HCT116 (cell line): ENCODE results near the gene DRAXIN. TPM values are rescaled to one million over a fixed set of nuclear protein-coding genes. Genes with fewer than 3 reads are reported as not detected.

Experiments
- ATAC-seq: fragments of 200-7000 bp; cut with Tn5 transposase; 2 replicates; pipeline ENCODE4 v1.9.1; 2020; ENCODE audit warnings: mild to moderate bottlenecking, moderate library complexity
- BruUV-seq: library from RNA; stranded (reverse); fragments of 400-500 nt; replicated peaks from 2 replicates; lab custom pipeline; 2021; lab: Mats Ljungman, UMichigan
- CTCF ChIA-PET: fragments of 300-600 bp; sonication (Branson Sonifier 250); formaldehyde crosslinking; loops from one replicate; lab custom pipeline; 2021; ENCODE audit warnings: antibody characterized with exemption; lab: Charles Lee
- POLR2A ChIA-PET: fragments of 300-600, 350-600 bp; sonication (Branson Sonifier 250); formaldehyde crosslinking; loops from one replicate; lab custom pipeline; 2021; ENCODE audit warnings: antibody characterized with exemption; lab: Charles Lee
- RAD21 ChIA-PET, 2 experiments: fragments of 300-600 bp; sonication (Branson Sonifier 250); formaldehyde crosslinking; loops; one replicate each; lab custom pipeline; 2023; ENCODE audit warnings: low total read pairs in 2 of 2; ENCODE audit not compliant: uncharacterized antibody in 2 of 2, unreplicated experiment in 2 of 2, low non-redundant PET in 1 of 2; lab: Charles Lee
- DNase-seq: peaks from one replicate; pipeline ENCODE4 v3.0.0-alpha.2; 2010; ENCODE audit warnings: low read depth, low spot score
- H2AFZ ChIP-seq: fragments of 200-600 bp; shearing (Covaris generic), sonication (generic); 2 replicates; pipeline ENCODE4 v1.6.1; 2017; ENCODE audit warnings: low read depth, mixed run types, mixed read lengths, antibody characterized with exemption, low read length; ENCODE audit not compliant: poor library complexity, severe bottlenecking
- H3K27ac ChIP-seq: 2 replicates; pipeline ENCODE4 v1.5.1; 2012; ENCODE audit warnings: low read depth, low read length
- H3K27me3 ChIP-seq: fragments of 200-600 bp; sonication (generic); 2 replicates; pipeline ENCODE4 v1.6.1; 2016; ENCODE audit warnings: mixed run types, low read length, mixed read lengths; ENCODE audit not compliant: insufficient read depth
- H3K36me3 ChIP-seq, 2 experiments: fragments of 200-500 bp in 1 of 2; fragments of 200-600 bp in 1 of 2; sonication (Bioruptor generic) in 1 of 2; sonication (generic) in 1 of 2; 2 replicates each; pipeline versions ENCODE4 v1.5.1 to v1.6.1; 2014 to 2016; ENCODE audit warnings: low read length in 2 of 2, inconsistent platforms in 1 of 2, mixed read lengths in 1 of 2, mixed run types in 1 of 2; ENCODE audit not compliant: insufficient read depth in 2 of 2, control insufficient read depth in 1 of 2
- H3K4me1 ChIP-seq, 2 experiments: fragments of 200-600 bp in 1 of 2; sonication (generic) in 1 of 2; 2 replicates each; pipeline versions ENCODE4 v1.5.1 to v1.6.1; 2012 to 2017; ENCODE audit warnings: low read length in 2 of 2, inconsistent platforms in 1 of 2, mild to moderate bottlenecking in 1 of 2, mixed read lengths in 1 of 2, mixed run types in 1 of 2, moderate library complexity in 1 of 2; ENCODE audit not compliant: insufficient read depth in 2 of 2, control insufficient read depth in 1 of 2
- H3K4me2 ChIP-seq: fragments of 200-600 bp; sonication (generic); 2 replicates; pipeline ENCODE4 v1.6.1; 2017; ENCODE audit warnings: mixed run types, low read length, mixed read lengths
- H3K4me3 ChIP-seq, 2 experiments: fragments of 200-600 bp in 1 of 2; sonication (generic) in 1 of 2; replicated peaks in 1 of 2; 2 replicates each; pipeline ENCODE4 v1.5.1; 2011 to 2016; ENCODE audit warnings: low read length in 2 of 2, control low read depth in 1 of 2, low read depth in 1 of 2, mild to moderate bottlenecking in 1 of 2, mixed read lengths in 1 of 2, mixed run types in 1 of 2
- H3K79me2 ChIP-seq: fragments of 200-600 bp; sonication (generic); 2 replicates; pipeline ENCODE4 v1.6.1; 2017; ENCODE audit warnings: mild to moderate bottlenecking, mixed run types, low read length, moderate library complexity, mixed read lengths; ENCODE audit not compliant: insufficient read depth
- H3K9ac ChIP-seq: fragments of 200-600 bp; sonication (generic); 2 replicates; pipeline ENCODE4 v1.6.1; 2016; ENCODE audit warnings: low read length, mixed read lengths
- H3K9me2 ChIP-seq: fragments of 200-600 bp; sonication (generic), shearing (Covaris generic); 2 replicates; pipeline ENCODE4 v1.6.1; 2017; ENCODE audit warnings: mixed run types, mild to moderate bottlenecking, moderate library complexity; ENCODE audit not compliant: insufficient read depth
- H3K9me3 ChIP-seq, 2 experiments: fragments of 200-500 bp in 1 of 2; fragments of 200-600 bp in 1 of 2; sonication (Bioruptor generic) in 1 of 2; sonication (generic) in 1 of 2; 2 replicates each; pipeline ENCODE4 v1.6.1; 2014 to 2017; ENCODE audit warnings: low read length in 2 of 2, mixed read lengths in 2 of 2, inconsistent platforms in 1 of 2, low read depth in 1 of 2, mild to moderate bottlenecking in 1 of 2, mixed run types in 1 of 2, moderate library complexity in 1 of 2; ENCODE audit not compliant: control insufficient read depth in 1 of 2, insufficient read depth in 1 of 2
- H4K20me1 ChIP-seq: fragments of 200-600 bp; sonication (generic), shearing (Covaris generic); 2 replicates; pipeline ENCODE4 v1.6.1; 2017; ENCODE audit warnings: mixed run types, mild to moderate bottlenecking, moderate library complexity; ENCODE audit not compliant: insufficient read depth
- ATF3 ChIP-seq: IDR thresholded peaks from 2 replicates; pipeline ENCODE4 v1.6.1; 2012
- CEBPB ChIP-seq: IDR thresholded peaks from 2 replicates; pipeline ENCODE4 v1.6.1; 2012; ENCODE audit warnings: low read depth
- EZH2 ChIP-seq: fragments of 200-600 bp; sonication (generic); IDR thresholded peaks from 2 replicates; pipeline ENCODE4 v1.6.1; 2017; ENCODE audit warnings: antibody characterized with exemption, mixed run types
- EZH2phosphoT487 ChIP-seq: fragments of 200-600 bp; IDR thresholded peaks from 2 replicates; pipeline ENCODE4 v1.6.1; 2018; ENCODE audit warnings: antibody characterized with exemption, borderline replicate concordance
- FOSL1 ChIP-seq: IDR thresholded peaks from 2 replicates; pipeline ENCODE4 v1.6.1; 2012; ENCODE audit warnings: low read depth
- JUND ChIP-seq: IDR thresholded peaks from 2 replicates; pipeline ENCODE4 v1.6.1; 2012
- POLR2A ChIP-seq: IDR thresholded peaks from 2 replicates; pipeline ENCODE4 v1.7.0; 2011; ENCODE audit warnings: borderline replicate concordance; ENCODE audit not compliant: insufficient read depth, insufficient read length; ENCODE audit errors: extremely low read depth
- POLR2AphosphoS5 ChIP-seq: IDR thresholded peaks from 2 replicates; pipeline ENCODE4 v1.6.1; 2011; ENCODE audit warnings: mild to moderate bottlenecking, low read depth, low read length, moderate library complexity
- RAD21 ChIP-seq: IDR thresholded peaks from 2 replicates; pipeline ENCODE4 v1.6.1; 2012; ENCODE audit warnings: low read depth, mild to moderate bottlenecking
- REST ChIP-seq: IDR thresholded peaks from 2 replicates; pipeline ENCODE4 v1.6.1; 2012; ENCODE audit warnings: low read depth
- SIN3A ChIP-seq: IDR thresholded peaks from 2 replicates; pipeline ENCODE4 v1.6.1; 2012; ENCODE audit warnings: low read depth
- SP1 ChIP-seq: IDR thresholded peaks from 2 replicates; pipeline ENCODE4 v1.6.1; 2012; ENCODE audit warnings: low read depth
- SRF ChIP-seq: IDR thresholded peaks from 2 replicates; pipeline ENCODE4 v1.6.1; 2012; ENCODE audit warnings: low read depth
- YY1 ChIP-seq: IDR thresholded peaks from 2 replicates; pipeline ENCODE4 v1.6.1; 2011; ENCODE audit warnings: low read length, low read depth, moderate library complexity, mild to moderate bottlenecking; ENCODE audit not compliant: insufficient replicate concordance; ENCODE audit errors: extremely low read depth
- ZBTB33 ChIP-seq: IDR thresholded peaks from 2 replicates; pipeline ENCODE4 v1.6.1; 2011; ENCODE audit warnings: mild to moderate bottlenecking, low read length, moderate library complexity; ENCODE audit not compliant: insufficient replicate concordance; ENCODE audit errors: extremely low read depth
- ZNF274 ChIP-seq: fragments of 200-500 bp; sonication (Bioruptor generic); IDR thresholded peaks from 2 replicates; pipeline ENCODE4 v1.6.1; 2014; ENCODE audit warnings: mild to moderate bottlenecking, low read depth, low read length, inconsistent platforms
- intact Hi-C: fragments of 100-400 bp; cut with micrococcal nuclease; formaldehyde crosslinking; loops from 2 replicates; pipeline ENCODE4 v1.10.0; 2022
- total RNA-seq: library from RNA; stranded (reverse); gene quantifications from one replicate; pipeline ENCODE4 v1.2.1, GENCODE V29; 2021; ENCODE audit not compliant: unreplicated experiment

Gene DRAXIN
- total RNA-seq, 1 experiment from 2014 or later, result 0.47 TPM

- H3K27me3 ChIP-seq, result no peaks in the 10 kb centered on the region
- H3K9me2 ChIP-seq, result no peaks in the 10 kb centered on the region
- peaks cover 11% of the 10 kb centered on the region; the same call in 1 of the 2 replicates for H3K79me2 ChIP-seq
- POLR2A ChIA-PET, result no interaction called here
- no peak overlapping the region for H3K9ac ChIP-seq
- no peaks in the 10 kb centered on the region for H3K9me3 ChIP-seq
- no peak for ATAC-seq
- H2AFZ ChIP-seq, result no peak overlapping the region
- intact Hi-C loops, result no loop called here
- no peaks in the 10 kb centered on the region for H4K20me1 ChIP-seq
- H3K4me1 ChIP-seq, result peaks cover 15 to 24% of the 10 kb centered on the region in 2 experiments; a peak in 3 of 4 replicates
- CTCF ChIA-PET, result no interaction called here
- no peak for TF ChIP-seq JUND
- no peak for TF ChIP-seq SIN3A
- no peak for TF ChIP-seq EZH2
- TF ChIP-seq ZBTB33, result no peak
- no peak for TF ChIP-seq CEBPB
- TF ChIP-seq SRF, result no peak
- no peak for TF ChIP-seq YY1
- TF ChIP-seq RAD21, result no peak
- TF ChIP-seq SP1, result no peak
- no peak for TF ChIP-seq FOSL1
- no peak for TF ChIP-seq REST
- no peak for TF ChIP-seq EZH2phosphoT487
- TF ChIP-seq POLR2A, result no peak
- no peak for TF ChIP-seq POLR2AphosphoS5
- TF ChIP-seq ZNF274, result no peak
- no peak for TF ChIP-seq ATF3
- H3K36me3 ChIP-seq, result no peaks in the 10 kb centered on the region
- no peak overlapping the region for H3K4me2 ChIP-seq
- RAD21 ChIA-PET, result no interaction called here
- no peak overlapping the region for H3K4me3 ChIP-seq
- DNase-seq, result no peak
- H3K27ac ChIP-seq, result no peak overlapping the region
- BruUV-seq, result no TSS peak
These were observed 7.4 kb upstream of the DRAXIN start for GRCh38 chr1:11684070-11684469.
